ENCODE results near the gene CDH23.

The CDH23 gene

GRCh38 chr10:71546220-71546619 lies 149.5 kb downstream of the CDH23 start:
- FAIRE-seq = no peak

- no peak for FAIRE-seq
Measured at GRCh38 chr10:71547312-71547711, 150.6 kb downstream of the CDH23 start.

DNA sequence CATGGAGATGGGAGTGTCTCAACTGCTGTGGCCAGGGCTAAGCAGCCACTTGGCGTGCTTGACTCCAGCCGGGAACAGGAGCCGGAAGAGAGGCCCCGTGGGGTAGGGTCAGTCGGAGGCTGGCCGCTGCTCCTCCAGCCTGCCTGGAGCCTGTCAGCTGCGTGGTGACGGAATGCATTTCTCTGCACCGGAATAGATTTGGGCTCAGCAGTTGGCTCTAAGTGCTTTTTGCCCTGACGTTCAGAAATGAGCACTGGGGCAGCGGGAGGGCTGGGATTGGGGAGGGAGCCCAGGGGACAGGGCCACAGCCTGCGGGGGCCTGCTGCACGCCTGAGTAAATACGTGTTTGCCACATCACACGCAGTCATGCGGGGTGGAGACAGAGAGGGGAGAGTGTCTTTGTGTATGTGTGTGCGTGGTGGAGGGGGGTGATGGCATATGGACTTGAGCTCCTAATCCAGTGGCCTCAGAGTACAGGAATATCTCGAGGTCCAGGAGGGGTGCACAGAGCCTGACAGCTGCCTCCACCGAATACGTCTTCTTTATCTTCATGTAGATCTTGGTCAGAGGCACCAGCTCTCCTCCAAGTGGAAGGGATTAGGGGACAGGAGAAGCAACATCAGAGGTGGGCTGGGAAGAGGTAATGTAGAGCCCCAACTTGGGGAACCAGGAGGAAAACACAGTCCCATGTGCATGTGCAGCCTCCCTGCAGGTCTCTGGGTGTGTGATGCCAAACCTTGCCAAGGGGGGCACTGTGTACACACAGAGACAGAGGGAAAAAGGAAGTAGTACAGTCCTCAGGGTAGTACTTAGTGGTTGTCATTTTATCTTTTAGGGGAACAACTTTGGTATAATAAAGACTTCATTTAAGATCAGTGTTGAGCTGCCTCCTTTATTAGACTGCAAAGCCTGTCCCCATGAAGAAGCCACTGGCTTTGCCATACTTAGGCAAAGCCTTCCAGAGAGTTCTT lies 151.4 kb downstream of the CDH23 start:
- FAIRE-seq = no peak

DNA sequence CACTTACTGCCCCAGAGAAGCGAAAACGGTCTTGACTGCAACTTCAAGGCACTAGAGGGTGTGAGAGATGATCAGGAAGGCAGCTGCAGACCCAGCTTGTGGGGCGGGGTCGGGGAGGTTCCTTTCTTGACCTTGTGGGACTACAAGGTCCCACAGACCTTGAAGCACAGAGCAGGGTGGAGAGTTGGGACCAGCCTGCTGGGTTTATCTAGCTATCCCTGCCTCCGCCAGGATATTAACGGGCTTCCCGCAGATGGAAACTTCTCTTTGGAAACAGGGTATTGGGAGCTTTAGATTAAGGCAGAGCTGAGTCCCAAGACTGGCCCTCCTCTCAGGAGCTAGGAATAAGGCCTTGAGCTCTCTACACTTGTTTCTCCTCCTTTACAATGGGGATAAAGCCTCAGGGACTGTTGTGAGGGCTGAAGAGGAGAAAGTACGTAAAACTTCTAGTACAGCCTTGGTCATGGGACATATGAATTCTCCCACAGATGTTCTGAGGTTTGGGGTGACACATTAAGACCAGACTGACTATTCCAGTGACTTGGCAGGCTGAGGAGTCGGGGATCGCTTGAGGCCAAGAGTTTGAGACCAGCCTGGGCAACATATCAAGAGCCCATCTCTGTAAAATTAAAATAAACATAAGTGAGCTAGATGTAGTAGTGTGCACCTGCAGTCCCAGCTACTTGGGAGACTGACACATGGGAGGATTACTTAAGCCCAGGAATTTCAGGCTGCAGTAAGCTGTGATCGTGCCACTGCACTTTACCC lies 153.2 kb downstream of the CDH23 start:
- no peak for FAIRE-seq

- no peak for FAIRE-seq
Measured at GRCh38 chr10:71550628-71551027, 153.9 kb downstream of the CDH23 start.

GRCh38 chr10:71551970-71552369 lies 155.2 kb downstream of the CDH23 start:
- no peak for FAIRE-seq

DNA sequence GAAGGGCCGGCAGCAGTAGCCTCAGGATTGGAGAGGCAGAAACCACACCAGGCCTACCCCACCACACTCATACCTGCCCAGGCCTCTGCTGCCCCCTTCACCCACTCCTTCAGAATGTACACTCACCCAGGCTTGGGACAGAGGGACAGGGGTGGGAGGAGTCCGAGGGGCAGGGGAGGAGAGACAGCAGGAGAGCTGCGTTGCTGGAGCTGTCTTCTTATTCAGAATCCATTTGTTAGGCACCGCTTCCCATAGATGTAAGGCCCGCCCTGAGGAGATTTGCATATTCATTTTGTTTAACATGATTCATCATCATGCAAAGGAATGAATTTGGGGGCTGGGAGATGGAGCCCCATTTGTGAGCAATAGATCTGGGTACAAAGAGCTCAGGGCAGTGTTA lies 156.7 kb downstream of the CDH23 start:
- no peak for FAIRE-seq

- FAIRE-seq = no peak
Measured at GRCh38 chr10:71554671-71555070, 158.0 kb downstream of the CDH23 start.

GRCh38 chr10:71555087-71555723 lies 158.5 kb downstream of the CDH23 start:
- no peak for FAIRE-seq

DNA sequence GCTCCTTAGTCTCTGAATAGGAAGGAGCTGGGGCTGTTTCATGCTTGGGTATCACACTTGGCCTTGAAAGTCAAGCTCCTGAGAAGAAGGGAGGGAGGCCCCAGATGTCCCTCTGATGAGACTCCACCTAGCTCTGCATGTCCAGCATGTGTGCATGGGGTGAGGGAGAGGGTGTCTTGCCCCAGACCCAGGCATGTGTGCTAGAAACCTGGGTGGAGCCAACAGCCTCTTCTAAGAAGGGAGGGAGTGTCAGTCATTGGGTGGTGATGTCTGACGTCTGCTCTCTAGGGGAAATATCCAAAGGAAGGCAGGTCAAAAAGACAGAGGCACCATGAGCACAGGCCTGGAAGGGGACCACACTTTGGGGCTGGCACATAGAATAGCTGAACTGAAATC lies 159.0 kb downstream of the CDH23 start:
- FAIRE-seq = no peak

DNA sequence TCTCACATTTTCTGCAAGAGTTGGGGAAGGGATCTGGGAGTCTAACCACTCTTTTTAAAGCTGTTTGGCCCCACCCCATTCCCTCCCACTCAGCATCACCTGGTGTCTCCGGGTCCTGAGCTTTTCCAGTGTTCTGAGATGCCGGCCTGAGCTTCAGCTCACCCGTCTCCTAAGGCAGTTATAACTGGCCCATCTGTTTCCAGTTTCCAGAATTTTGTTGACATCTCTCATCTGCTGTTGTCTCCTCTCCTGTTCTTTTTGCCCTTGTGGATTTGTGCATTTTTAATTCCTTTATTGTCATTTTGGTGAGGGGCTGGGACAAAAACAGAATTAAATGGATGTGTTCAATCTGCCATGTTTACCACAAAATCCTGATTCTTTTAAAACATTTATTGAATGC lies 162.3 kb downstream of the CDH23 start:
- no peak for FAIRE-seq

DNA sequence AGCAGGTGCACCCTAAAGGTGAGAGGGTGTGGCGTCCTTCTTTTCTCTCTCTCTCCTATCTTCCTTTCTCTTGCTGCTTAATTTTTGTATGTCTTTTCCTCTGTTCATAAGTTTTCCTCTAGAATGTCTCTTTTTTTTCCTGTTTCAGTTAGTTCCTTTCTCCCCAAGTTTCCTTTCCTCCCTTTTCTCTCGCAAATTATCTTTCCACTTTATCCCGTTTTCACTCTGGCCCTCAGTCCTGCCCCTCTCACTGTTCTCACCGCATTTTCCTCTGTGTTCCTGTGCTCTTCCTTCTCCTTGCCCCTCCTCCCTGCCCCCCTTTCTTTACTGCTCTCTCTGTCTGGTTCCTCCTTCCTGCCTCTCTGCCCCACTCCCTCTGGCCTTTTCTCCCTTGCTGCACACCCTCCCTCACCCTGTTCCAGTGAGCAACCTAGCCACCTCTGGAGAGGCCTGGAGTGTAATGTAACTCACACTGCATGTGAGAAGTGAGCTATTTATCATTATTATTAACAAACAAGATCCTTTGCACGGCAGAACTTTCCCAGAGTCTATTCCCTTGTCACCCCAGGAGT lies 164.4 kb downstream of the CDH23 start:
- FAIRE-seq = no peak

DNA sequence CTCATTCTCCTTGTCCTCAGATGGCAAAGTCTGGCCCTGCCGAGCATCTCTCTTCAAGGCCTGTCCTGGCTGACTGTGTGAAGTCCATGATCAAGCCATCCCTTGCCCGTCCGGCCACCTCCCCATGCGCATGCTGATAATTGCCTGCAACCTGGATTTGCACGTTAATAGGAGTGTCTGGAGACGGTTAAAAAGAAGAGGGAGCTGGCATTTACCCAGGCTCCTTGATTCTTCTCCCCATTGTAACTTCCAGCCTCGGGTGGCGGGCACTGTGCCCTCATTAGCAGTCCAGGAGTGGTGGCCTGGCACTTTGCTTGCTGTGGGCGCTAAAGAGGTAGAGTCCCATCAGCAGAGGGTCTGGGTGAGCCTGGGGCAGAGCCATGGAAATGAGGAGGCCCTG lies 165.5 kb downstream of the CDH23 start:
- no peak for FAIRE-seq

DNA sequence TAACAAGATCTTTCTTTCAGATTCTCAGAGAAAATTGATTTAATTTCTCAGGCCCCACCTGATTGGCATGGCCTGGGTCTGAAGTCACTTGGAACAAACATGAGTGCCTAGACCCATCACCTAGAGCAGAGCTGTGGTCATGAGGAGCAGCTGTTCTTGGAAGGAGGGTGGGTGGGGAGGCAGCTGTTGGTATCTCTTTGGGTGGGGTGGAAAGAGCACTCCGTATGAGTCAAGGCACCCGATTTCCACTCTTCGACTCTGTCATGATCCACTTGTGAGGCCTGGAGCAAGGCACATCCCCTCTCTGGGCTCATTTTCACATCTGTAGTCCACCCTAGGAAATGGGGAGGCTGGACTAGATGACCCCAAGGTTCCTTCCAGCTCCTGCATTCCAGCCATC lies 166.2 kb downstream of the CDH23 start:
- no peak for FAIRE-seq

DNA sequence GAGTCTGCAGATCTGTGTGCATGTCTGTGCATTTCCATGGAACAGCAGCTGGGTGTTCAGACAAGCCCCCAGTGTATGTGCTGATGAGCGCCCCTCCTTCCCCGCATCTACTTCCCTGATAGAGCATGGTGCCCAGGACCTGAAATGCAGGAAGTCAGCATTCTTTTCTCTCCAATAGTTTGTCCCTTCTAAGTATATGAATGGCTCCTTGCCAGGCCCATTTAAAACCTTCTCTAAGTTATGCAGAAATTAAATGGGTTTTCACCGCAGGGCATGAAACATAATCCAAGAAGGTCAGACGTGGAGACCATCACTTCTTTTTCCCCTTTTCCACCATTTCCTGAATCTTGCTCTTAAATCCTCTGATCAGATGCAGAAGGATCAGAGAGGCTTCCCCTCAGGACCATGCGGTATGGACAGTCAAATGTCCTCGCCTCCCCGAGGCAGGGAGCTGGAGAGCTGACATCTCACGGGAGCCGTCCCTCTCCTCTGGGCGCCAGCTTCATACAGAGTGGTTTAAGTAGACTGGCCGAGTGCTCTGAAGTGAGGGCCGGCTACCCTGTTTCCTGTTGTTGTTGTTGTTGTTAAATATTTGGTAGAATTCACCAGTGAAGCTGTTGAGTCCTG lies 167.6 kb downstream of the CDH23 start:
- no peak for FAIRE-seq

DNA sequence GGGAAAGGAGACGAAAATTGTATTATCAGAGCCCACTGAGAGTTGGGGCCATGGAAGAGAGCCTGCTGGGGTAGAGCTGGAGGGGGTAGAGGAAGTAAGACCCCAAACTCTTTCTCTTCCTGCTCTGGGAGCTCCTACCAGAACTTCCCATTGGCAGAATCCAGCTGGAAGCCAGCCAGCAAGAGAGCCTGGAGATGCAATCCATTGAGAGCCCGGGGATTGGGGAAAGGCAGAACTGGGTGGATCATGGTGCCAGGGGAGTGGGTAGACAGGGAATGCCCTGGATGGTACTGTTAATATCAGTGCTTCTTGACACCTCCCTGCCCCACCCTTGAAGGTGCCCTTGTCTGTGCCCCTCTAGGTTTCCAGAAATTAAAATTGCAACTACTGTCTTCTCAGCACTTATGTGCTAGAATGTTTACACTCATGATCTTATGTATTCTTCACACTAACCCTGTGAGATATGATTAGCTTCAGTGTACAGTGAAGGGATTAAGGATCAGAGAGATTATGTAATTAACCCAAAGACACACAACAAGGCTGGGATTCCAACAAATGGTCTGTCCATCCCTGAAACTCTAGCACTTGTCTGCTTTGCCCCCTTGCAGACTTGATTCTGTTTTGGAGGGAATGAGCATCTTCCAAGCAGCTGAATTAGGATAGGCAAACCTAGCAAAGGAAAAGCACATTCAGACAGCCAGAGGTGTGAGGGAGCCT lies 168.7 kb downstream of the CDH23 start:
- FAIRE-seq = no peak

DNA sequence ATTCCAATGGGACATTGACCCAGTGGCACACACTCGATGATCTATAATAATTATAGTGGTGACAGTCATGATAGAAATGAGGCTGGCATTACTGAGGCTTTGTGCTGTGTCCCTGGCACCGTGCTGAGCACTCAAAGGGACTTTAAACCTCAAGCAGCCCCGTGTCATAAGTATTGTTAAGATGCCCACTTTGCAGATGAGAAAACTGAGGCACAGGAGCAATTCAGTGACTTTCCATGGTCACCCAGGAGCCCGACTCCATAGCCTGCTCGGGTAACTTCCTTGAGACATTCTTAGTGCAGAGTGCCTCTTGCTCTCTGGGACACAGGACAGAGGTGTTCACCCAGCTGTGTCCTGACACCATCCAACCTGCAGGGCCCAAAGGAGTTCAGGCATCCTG lies 170.3 kb downstream of the CDH23 start:
- FAIRE-seq = no peak

DNA sequence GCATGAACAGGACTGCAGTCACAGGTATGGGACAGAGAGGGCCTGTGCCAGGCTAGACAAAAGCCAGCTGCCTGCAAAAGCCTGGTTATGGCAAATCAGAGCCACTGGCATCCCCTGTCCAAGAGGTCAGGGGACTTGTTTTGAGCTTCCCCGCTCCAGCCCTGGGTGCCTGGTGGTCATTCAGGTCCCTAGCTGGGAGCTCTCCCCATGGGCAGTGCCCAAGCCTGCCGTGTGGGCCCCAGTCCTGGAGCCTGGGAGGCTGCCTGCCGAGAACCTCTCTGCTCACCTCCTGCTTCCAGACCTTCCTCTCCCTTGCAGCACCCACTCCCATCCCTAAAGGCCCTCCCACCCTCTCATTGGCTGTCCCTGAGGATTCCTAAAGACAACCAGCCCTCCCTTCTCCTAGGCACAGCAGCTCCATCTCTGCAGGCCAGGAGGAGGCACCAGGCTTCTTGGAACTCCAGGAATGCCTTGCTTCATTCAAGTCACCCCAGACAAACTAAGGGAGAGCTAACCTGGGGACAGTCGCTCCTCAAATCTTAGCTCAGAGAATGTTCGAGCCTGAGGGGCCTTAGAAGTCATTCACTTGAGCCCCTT lies 172.3 kb downstream of the CDH23 start:
- FAIRE-seq = no peak

GRCh38 chr10:71569775-71570588 lies 173.3 kb downstream of the CDH23 start:
- no peak for FAIRE-seq

GRCh38 chr10:71571460-71572175 lies 174.9 kb downstream of the CDH23 start:
- FAIRE-seq = no peak
